NCI-H510A treated with DMSO at 0.1 percent for 48 hours (cell line): ENCODE data around the gene TRIM44.
"Not testable (repeated sequence)": the region's sequence is repeated elsewhere in the genome, so short reads cannot be mapped to it uniquely, and the experiment has no call there.

Experiments used
- DNase-seq: peaks from one replicate; lab custom pipeline; 2025; lab: John Stamatoyannopoulos, UW

TRIM44 gene

DNA sequence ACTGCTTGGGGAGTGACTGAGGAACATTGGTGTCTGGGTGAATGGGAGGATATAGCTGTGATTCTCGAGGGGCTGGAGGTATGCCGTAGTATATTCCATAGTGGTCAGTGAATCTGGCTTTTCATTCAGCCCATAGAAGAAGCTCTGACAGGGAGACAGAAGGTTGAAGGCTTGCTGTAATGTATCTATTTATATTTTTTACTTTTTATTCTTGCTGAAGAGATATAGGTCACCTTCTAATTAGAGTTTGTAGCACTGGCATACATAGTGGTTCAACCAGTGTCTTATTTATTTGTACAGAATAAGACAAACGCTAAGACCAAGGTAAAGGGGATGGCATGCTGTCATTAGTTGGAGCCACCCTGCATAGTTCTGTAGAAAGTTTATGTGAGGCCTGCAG is 10.0 kb downstream of the TRIM44 start:
- no peak for DNase-seq

DNA sequence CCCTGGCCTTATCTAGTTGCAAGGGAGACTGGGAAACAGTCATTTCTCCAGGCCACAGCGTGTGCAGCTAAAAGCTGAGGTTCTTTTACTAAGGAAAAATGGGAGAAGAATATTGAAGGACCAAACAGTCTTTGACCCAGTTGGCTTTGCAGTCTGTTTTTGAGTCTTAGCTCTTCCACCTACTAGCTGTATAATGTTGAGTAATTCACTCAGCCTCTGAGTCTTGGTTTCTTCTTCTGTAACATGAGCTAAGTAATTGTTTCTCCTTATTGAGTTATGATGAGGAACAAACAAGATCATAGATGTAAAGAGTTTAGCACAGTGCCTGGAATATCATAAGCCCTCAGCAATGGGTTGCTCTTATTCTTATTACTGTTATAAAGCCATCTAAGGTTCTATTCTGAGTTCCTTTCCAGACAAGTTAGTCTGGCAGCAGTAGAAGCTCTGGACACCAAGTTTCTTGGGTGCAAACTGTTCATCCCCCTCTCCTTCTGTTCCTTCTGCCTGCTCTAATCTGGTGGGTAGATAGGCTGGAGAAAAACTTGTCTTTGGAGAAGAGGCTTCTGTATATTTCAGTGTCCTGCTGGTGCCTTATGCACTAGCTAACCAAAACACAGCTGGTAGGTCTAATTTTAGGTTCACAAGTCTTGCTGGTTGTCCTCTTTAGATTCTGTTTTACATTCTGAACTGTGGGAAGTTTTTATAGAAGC is 13.5 kb downstream of the TRIM44 start:
- no peak for DNase-seq

DNA sequence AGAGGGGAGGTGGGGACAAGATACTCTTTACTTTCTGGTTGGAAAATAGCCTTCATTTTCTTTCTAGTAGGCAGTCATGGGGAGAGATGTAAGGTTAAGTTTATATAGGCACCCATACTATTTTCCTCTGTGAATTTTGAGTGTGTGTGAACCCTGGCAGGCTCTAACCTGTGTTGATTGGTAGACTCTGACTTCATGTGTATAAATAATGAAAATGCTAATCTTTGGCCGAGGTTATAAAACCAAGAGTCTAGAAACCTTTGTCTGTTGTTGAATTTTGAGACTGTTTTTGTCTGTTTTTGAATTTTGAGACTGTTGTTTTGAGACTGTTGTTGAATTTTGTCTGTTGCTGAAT is 14.0 kb downstream of the TRIM44 start:
- no peak for DNase-seq

DNA sequence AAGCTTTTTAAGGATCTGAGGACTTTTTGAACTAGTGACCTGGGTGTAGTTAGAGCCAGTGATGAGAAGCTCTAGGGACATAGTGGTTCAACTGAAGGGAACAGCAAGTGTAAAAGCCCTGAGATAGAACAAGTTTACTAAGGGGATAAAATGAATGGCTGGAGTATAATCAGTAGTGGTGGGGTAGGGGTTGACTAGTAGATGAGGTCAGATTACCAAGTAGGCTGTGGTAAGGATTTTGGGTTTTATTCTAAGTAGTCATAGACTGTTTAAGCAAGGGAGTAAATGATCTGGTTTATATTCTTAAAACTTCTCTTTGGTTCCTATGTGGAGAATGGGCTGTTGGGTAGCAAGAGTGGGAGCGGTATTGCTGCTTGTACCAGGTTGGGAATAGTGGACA is 15.3 kb downstream of the TRIM44 start:
- DNase-seq: no peak

DNA sequence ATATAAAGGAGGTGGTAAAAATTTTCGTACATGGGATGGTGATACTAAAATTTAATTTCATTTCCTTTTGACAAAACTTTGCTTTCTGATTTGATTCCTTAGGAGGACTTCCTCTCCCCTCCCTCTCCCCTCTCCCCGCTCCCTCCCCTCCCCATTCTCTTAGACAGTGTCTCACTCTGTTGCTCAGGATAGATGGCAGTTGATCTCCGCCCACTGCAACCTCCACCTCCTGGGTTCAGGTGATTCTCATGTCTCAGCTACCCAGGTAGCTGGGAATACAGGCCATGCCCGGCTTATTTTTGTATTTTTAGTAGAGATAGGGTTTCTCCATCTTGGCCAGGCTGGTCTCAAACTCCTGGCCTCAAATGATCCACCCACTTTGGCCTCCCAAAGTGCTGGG is 15.9 kb downstream of the TRIM44 start:
- DNase-seq: no peak

DNA sequence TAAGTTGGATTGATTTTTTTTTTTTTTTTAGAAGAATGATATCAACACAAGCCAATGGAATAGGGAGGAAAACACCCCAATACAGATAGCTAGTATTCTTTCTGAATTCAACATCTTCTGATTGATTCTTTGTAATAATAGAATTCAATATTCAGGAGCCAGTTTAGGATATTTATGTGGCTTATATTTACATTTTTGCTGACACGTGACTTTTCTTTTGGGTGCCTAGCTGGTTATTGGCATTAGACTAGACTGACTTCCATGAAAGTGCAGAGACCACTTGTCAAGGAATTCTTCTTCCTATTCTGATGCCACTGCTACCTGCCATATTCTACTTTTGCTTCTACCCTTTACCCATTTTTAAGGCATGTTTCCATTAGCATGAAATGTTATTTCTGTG is 16.4 kb downstream of the TRIM44 start:
- no peak for DNase-seq

DNA sequence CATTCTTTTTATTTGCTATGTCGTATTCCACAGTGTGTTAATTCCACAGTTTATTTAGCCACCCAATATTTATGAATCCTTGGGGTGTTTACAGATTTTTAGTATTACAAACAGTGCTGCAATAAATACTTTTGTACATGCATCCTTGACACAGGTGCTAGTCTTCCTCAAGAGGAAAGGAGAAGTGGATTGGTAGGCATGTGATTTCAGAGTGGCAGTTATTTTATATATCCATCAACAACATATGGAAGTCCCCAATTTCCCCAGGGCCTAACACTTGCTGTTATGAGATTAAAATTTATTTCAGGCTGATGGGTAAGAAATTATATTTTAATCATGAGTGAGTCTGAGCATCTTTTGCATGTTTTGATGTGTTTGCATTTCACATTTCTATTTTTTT is 17.9 kb downstream of the TRIM44 start:
- no peak for DNase-seq

DNA sequence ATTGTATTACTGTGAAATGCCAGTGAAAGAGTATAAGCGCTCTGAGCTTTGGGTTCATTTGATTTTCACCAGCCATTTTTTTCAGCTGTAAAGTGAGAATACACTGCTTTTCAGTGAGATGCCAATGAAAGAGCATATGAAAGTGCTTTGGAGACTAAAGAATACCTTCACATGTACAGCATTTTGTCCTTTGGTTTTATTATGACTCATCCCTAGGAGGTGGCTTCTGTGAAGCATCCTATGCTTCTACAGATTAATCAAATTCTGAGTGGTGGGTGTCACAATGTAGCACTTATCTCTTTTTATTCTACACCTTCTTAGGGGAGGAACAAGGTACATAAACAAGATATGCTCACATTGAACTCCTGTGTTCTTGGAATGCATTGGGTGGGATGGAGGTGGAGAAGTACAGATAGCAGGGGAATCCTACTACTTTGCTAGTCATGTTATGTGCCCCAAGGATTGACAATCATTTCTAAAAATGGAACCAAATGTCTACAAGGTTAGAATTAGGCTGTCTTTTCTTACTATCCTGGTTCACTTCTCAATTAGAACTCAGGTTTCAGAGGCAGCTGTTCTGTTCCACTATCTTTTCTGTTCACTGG is 18.7 kb downstream of the TRIM44 start:
- DNase-seq: no peak

DNA sequence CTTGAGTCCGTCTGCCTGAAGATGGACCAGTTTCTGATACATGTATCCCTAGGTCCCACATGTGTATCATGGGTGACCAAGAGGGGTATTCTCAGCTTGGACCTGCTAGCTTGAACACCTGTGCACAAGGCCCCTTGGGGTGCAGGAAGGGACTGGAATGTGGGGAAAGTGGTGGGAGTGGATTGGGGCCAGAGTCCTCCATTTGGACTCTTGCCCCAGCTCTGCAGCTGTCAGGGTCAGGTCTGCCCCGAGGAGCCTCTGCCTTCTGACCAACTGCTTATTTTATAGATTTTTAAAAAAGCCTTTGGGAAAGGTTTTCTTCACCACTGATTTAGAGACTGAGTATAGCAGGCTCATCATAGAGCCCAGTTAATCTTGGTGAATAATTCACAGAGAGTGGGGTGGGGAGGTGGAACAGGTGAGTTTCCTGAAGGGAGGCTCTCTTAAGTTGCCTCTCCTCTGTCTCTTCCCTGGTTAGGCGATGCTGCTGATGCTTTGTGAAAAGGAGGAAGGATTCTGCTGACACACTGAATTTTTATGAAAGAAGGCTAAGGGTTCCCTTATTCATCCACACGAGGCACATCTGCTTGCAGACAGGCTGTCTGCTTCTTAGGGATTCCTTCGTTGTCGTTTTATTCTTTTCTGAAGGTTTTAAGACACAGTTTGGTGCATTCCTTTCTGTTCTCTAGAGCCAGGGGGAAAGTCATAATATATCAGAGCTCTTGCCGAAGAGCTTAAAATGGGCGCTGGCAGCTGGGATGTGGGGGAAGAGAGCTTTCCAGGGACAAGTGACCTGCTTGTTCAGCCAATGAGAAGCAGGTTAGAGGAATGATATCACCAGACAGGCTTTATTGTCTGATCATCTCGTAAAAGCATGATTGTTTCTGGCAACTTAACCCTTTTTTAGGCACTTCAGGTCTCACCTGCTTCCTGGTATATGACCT is 19.9 kb downstream of the TRIM44 start:
- DNase-seq: peak; percentile 71

DNA sequence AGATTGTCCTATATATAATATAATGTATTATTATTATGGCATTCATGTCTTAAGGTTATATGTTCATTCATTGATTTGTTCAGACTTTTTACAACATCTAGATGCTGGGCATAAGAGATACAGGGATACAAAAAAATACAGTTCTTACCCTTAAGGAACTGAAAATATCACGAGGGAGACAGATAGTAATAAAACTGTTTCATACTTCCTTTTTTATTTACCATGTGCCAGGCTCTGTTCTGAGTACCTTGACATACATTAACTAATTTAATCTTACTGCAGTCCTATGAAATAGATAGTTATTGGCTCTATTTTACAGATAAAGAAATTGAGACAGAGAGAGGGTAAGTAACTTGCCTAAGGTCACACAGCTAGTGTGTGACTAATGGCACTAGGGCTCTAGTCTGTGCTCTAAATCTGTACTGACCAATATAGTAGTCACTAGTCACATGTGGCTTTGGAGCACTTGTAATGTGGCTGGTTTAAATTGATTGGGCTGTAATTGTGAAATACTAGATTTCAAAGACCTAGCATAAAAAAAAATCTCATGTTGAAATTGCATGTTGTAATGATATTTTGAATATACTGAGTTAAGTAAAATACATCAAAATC is 21.3 kb downstream of the TRIM44 start:
- DNase-seq: no peak

DNA sequence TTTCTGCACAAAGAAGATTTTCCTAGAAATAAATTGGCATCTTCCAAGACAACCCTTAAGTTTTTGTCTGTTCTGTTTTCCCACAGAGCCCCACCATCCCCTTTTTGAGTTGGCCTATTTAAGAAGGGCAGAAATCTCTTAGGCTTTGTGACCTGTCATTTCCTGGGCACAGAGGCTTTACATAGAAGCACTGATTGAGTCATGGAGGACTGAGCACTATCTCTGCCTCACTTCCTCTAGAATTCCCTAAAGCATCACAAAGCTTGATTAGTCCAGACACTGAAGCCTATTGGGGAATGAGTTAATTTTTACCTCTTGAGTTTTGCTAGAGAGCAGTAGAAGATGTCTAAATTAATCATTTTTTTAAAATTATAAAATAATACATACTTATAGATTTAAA is 25.4 kb downstream of the TRIM44 start:
- no peak for DNase-seq

DNA sequence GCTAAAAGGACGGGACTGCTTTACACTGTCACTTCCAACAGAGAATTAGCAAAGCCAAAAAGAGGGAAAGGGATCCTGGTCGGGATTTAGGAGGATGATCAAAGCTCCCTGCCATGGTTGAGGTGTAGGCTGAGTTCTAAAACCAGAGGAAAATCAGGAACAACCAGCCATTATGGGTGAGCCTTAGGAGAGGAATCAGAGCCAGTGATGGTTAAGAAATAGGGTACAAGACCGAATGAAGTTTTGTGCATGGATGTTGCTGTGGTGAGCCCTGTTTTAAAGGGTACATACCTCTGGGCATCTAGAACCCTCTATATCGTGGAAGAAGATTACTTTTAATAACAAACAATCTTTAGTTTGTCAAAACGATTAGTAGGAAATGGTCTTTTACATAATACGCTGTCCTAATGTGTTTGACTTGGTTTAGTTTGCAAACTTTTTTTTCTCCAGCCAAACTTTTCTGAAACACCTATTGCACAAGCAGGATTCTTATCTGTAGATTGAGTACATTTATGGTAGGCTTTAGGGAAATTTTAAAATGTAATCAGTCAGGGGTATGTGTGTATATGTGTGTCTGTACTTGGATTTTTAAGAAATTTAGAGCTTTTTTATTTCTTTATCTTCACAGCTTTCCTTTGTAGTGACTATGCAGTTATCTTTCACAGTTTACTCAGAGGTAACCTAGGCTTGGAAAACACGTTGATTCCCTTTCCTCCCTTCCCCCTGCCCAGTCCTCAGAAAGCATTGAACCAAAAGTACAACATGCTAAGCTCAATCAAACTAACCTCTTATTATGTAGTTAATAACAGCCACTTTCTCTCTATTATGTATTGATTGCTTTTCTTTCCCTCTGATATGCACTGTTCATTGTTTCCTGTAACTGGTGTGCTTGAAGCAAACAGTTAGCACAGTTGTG is 26.8 kb downstream of the TRIM44 start:
- DNase-seq: no peak

DNA sequence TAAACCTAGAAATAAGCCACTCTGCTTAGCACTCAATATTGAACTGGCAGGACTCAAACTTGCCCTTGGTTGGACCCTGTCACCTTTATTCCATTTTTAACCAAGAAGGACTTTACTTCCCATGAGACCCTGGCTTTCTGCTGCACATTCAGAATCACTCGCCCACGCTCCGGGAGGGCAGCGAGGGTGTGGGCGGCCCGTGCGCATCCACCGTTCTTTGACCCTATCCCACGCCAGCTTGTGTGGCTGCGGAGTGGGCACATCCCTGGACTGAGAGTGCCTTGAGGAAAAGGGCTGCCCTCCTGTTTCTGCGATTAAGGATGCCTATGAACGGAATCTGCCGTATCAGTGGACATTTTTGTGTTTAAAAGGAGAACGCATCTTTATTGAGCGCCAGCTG is 39.6 kb downstream of the TRIM44 start:
- DNase-seq: no peak

DNA sequence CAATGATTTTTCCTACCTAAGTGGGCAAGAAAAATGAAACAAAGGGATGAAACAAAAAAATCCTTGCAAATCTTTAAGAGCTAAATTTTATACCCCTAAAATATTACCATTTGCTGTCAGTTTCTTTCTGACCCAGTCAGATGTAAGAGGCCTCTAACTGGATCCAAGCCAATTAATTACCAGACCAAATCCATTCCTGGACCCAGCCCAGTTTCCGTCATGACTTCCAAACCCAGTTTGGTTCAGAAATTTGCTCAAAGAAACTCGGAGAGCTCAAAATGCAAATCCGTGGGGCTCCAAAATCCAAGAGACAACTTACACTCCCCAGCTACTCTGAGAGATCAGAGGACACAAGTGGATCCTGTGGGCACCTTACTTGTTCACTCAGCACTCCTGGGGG is 46.8 kb downstream of the TRIM44 start:
- no peak for DNase-seq

DNA sequence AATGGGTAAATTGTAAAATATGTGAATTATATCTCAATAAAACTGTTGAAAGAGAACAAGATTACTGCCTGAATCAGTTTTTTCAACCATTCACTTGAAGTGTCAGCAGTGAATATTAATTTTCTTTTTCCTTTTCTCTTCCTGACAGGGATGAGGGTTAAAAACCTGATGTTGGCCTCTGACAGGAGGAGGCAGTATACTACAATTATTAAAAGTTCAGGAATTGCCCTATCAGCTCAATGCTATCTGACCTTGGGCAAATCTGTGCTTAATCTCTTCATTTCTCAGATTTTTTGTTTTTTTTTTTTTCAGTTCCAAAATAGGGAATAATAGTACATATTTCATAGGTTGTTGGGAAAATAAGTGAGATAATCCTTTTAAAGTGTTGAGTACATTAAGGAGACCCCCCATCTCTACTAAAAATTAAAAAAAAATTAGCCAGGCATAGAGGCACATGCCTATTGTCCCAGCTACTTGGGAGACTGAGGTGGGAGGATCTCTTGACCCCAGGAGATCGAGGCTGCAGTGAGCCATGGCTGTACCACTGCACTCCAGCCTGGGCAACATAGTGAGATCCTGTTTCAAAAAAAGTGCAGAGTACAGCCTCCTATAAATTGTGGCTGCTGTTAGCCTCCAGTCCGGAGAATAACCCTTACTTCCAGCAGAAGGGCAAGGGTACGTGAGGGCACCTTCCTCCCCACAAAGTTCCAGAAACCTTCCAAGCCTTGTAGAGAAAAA is 48.8 kb downstream of the TRIM44 start:
- DNase-seq: no peak

DNA sequence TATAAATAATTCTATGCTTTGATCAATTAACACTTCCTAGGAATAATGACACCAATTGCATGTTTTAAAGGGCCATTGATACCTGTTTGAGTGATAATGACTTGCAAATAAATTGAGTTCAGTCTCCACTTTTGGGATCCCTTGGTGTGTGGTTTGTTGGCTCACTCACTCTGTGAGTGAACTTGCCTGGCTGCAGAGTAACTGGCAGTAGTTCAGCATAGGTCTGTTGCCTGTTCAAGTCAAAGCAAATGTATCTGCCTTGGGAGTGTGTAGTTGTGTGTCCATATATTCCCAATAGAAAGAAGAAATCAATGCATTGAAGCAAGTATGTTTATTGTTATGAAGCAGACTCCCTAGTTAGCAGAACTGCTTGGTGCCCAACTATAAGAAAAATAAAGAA is 49.3 kb downstream of the TRIM44 start:
- no peak for DNase-seq

DNA sequence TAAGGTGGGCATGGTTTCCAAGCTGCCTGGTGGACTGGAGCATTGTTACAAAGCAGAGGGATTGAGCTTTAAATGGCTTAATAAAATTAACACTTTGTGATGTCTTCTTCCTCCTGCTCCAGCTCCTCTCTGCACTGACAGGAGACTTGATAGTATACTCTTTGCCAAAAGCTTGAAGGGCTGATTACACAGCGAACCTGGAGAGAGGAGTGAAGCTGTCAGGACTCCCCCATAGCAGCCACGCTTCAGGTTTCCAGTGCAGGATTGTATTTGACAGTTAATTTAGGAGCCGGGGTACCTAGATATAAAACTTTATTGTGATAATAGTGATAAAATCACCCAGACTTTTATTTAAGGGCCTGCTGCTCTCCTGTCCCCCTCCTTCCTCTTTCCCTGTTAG is 50.0 kb downstream of the TRIM44 start:
- no peak for DNase-seq

DNA sequence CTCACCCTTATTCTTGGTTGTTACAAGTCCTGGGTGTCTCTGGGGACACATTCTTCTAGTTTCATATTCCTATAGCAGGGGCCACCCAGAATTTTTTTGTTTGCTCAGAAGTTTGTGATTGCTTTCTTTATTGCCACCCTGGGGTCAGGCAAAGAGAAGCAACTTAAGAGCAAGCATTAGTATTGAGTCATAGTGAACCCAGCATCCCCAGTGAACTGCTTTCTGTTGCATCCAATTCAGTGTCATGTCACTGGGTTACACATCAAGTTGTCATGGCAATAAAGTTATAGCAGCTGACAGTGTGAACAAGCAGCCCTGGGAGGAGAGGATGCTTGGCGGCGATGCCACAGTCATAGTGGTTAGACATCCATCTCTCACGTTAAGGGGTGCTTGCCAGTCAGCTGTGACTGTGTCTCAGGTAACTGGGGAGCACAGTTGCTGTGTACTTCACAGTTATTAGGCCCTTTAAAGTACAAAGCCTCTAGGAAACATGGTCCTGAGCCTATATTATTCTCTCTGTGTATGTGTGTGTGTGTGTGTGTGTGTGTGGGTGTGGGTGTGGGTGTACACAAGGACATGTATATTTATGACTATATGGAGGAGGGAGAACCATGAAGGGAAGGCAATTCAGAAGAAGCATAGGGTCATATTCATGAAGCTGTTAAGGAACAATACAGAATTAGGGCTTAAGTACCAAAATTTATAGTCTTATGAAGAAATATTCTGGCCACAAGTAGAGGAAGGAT is 52.5 kb downstream of the TRIM44 start:
- no peak for DNase-seq

DNA sequence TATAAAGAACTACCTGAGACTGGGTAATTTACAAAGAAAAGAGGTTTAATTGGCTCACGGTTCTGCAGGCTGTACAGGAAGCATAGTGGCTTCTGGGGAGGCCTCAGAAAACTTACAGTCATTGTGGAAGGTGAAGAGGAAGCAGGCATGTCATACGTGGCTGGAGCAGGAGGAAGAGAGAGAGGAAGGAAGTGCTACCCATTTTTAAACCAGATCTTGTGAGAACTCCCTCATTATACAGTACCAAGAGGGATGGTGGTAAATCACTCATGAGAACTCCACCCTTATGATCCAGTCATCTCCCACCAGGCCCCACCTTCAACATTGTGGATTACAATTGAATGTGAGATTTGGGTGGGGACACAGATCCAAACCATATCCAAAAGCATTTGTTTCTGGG is 53.1 kb downstream of the TRIM44 start:
- not testable (repeated sequence) for DNase-seq

DNA sequence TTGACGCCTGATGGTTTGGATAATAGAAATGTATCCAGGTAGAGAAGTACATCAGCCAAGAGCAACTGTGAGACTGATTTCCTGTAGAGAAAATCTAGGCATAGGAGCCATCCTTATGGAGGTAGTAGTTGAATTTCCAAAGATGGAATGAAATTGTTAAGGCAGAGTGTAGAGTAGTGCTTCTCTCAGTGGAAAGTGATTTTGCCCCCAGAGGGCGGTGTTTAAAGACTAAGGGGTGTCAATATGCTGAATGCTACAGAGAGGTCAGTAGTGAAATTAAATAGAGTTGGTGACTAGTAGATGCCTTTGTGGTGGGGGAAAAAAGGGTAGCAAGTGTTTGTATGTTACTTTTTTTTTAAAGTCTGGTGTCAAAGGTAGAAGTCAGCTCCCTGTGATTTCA is 54.5 kb downstream of the TRIM44 start:
- no peak for DNase-seq
